NCI-H187 treated with DMSO at 0.1 percent for 48 hours (cell line): Measurements from ENCODE around the gene LRATD1.
A peak's percentile ranks its signal among the peaks of the same experiment; 100 is the strongest.

Experiments used
- DNase-seq: peaks from one replicate; lab custom pipeline; 2025; lab: John Stamatoyannopoulos, UW

LRATD1 gene

DNA sequence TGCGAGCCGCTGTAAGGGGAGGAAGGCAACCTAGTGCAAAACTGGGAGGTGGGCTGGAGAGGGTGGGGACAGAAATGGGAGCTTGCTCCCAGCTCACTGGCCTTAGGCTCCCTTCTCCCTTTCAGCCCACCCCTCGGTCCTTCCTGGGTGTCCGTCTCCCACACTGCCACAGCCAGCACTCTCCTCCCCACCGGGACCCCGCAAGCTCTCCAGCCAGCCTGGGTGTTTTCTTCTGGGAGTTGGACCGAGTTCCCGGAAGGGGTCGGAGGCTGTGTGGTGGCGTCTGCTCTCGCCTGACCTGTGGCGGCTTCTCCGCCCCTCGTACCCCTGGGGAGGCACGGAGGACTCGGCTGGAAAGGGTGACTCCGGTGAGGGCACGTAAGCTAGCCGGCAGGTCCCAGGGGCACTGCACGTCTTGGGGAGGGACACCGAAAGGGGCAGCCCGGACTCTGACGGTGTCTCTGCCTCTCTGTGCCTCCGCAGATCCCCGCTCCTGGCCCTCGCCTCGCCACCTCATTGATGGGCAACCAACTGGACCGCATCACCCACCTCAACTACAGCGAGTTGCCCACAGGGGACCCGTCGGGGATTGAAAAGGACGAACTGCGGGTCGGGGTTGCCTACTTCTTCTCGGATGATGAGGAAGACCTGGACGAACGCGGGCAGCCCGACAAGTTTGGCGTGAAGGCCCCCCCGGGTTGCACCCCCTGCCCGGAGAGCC lies 1.1 kb downstream of the LRATD1 start:
- DNase-seq, result no peak

DNA sequence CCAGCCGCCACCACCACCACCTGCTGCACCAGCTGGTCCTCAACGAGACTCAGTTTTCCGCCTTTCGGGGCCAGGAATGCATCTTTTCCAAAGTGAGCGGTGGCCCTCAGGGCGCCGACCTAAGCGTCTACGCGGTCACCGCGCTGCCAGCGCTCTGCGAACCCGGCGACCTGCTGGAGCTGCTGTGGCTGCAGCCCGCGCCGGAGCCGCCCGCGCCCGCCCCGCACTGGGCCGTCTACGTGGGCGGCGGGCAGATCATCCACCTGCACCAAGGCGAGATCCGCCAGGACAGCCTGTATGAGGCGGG lies 1.6 kb downstream of the LRATD1 start:
- DNase-seq, result no peak

DNA sequence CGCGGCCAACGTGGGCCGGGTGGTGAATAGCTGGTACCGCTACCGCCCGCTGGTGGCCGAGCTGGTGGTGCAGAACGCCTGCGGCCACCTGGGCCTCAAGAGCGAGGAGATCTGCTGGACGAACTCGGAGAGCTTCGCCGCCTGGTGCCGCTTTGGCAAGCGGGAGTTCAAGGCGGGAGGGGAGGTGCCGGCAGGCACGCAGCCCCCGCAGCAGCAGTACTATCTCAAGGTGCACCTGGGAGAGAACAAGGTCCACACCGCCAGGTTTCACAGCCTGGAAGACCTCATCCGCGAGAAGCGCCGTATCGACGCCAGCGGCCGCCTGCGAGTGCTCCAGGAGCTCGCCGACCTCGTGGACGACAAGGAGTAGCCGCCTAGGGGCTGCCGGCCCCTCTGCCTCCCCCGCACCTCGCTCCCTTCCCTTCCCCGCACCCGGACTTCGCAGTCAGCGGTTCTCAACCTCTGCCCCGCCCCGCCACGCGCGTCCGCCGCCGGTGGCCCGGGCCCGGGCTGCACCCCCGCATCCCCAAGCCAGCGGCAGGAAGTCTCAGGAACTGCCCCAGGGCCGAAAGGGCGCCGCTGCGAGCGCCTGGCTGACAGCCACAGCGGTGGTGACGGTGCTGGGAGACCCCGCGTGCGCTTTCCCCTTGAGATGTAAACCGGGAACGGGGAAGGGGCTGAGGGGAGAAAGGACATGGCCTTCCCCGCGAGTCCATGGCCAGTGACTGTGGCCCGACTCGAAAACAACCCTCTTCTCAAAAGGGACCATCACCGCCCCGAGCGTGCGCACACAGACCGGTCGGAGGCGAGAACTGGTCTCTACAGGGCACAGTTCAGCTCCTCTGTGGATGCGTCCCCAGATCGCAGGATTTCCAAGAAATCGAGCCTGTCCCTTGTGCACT lies 2.2 kb downstream of the LRATD1 start:
- DNase-seq, result peak; percentile 64

DNA sequence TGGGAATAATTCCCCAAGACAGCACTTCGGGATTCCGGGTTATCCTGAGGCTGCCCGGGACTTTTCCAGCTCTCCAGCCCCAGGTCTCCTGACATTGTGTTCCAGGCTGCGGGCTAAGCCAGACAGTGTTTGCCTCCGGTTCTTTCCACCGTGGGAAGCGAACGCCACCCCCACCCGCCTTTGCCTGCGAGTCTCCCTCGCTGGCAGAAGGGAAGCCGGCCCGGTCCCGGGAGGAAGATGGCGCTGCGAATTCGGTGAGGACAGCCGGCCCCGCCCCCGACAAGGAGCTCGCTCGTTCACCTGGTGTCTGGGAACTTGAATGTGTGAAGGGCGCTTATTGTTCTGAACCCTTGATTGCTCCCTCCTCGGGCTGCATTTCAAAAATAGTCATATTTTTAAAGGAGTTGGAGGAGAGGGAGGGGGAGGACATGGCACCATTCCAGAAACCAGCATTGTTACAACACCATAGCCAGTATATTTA lies 2.9 kb downstream of the LRATD1 start:
- peak; percentile 86 for DNase-seq

DNA sequence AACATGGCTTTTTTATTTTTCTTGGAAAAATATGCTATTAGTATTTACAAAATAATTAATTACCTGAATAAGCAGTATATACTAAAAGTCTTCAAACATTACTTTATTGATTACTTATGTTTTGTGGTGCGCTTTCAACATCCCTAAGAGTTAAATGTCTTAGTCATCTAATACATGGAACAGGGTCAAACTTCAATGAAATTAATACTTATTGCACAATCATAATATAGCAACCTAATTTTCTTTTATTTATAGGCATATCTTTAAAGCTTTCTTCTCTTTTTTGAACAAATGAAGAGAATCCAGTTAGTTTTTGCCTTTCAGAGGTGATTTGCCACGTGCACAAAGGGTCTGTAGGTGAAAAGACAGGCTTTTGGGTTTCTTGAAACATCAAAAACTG lies 6.0 kb downstream of the LRATD1 start:
- DNase-seq, result no peak

DNA sequence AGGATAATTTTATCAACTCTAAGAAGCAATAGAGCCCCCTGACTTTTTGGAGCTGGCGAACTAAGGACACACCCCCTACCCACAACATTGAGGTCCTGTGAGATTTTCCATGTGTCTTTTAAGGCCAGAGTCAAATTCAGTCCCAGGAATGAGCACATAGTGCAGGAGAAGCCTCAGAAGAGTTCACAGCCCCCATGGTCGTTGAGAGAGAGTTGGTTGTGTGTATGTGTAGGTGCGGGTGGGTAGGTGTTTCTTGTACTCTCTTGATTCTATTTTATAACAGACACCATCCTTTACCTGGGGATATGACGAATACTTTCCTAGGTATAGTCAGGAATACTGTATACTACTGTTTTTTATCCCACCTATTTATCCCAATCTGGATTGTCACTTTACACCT lies 8.6 kb downstream of the LRATD1 start:
- no peak for DNase-seq

DNA sequence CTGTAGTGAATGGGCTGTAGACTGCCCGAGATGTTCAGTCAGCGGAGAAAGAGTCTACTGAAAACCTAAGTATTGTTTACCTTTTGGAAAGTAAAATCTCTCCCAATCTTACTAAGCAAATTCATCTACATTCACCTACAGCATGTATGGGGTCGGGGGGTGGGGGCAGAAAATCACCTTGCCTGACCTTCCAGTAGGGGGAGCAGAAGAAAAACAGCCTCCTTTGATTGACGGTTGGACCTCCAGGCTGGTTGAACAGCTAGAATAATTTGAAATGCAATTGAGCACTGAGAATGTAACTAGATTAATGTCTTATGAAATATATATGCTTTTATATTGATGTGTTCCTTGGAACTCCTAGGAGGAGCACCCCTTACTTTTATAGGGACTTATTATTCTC lies 10.0 kb downstream of the LRATD1 start:
- DNase-seq, result no peak

DNA sequence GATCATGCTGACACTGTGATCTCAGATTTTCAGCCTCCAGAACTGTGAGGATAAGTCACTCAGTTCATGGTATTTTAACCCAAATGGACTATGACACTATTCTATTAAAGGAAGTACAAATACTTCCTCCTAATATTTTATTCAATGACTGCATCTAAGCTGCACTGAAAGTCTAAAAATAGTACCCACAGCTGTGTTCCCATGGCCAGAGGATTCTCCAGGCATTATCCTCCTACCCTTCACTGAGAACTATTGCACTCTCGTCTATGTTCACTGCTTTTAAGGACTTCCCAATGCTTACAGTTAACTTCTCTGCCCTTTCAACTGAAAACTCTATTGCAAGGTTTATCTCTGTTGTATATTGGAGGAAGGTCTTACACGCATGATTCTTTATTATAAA lies 15.2 kb downstream of the LRATD1 start:
- DNase-seq, result no peak

DNA sequence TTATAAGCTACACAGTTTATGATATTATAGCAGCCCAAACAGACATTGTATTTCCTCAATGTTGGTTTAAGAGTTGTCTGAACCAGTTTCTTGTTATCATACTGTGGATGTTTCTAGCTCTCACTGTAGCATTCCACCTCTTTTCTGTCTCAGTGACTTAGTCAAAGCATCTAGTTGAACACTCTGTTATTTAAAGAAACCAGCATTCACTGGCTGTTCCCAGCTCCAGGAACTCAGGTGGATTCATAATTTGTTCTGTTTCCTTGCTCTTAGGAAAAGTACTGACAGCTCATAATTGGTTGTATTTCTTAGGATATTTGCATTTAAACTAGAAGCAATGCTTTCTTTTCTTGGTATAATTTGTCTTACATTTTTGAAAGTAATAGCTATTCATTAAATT lies 17.5 kb downstream of the LRATD1 start:
- no peak for DNase-seq

DNA sequence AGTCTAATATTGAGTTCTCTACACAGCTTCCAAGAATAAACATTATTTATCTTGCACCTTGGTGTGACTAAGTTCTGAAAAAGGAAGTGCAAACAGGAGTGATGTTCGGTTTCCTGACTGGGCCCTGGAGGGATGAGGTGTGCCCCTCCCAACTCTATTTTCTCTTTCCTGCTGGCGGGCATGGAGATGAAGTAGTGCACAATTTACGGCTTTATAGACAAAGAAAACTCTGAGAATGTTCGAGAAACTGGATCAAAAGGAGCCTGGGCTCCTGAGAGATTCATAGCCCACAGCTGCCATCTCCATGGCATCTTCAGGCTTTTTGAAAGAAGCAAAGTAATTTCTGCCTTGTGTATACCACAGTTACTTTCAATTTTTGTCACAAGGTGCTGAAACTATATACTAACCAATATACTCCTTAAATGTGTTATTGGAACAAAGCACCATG lies 22.3 kb downstream of the LRATD1 start:
- DNase-seq, result no peak

DNA sequence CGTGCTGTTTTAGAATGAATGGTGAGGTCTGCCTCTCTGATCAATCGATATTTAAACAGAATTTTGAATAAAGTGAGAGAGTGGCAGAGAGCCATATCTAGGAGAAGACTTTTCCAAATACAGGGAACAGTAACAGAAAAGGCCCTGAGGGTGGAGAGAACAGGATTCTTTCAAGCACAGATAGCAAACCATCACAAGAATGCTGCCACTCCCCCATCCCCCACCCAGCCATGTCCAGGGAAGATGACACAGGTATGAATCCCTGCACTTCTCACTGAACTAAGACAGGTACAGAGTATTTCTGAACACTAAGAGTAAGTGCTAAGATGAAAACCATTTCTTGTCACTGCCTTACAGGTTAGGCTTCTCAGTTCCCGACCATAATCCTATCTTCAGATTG lies 23.6 kb downstream of the LRATD1 start:
- DNase-seq, result no peak

DNA sequence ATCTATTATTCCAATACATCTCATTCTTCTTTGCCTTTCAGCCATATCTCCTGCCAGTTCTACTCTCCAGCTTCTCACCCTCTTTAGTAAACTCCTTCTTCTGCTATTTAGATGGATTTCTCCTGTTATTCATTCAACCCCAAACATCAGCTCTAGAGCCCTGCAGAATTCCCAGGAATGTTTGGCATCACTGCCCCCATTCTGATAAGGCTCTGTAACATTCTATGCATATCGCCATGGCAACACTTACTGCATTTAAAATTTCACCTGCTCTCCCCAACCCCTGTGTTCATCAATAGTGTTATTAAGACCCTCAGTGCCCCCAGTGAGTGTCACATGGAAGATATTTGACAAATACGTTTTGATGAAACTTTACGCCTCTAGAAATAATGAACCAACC lies 28.6 kb downstream of the LRATD1 start:
- DNase-seq, result no peak

DNA sequence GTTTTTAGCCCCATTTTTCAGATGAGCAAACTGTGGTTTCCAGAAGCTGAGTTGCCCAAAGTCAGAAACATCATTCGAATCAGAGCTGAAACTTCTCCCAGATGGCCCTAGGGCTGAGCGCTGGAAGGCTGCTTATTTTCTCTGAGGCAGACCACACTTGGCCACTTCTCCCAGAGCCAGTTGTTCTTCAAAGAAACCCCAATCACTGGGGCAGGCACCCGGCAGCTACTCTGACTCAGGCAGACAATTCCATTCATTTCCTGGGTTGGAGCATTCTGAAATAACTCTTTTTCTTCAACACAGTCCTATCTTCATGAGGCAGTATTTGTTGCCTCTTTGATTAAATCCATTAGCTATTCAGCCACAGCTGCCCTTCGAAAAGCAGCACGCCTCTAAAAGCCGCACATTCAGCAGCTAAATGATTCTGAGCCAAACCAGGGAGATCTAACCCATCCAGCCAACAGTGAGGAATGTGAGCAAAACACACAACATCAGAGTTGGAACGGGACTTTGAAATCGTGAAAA lies 40.9 kb downstream of the LRATD1 start:
- DNase-seq, result no peak

DNA sequence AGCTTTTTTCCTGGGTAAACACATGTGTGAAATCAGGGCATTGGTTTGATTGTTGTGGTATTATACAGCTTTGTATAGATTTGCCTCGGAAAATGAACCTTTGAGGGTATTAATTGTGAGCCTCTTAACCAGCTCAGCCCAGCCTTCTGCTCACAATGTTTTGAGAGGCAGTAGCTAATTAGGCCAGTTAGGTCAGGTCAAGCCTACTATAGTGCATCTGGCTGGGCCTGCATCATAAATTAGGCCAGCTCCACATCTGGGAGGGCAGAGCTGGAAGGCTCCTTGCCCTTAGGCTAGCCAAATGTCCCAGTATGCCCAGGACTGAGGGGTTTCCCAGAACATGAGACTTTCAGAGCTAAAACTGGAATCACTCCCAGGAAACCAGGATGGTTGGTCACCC lies 43.0 kb downstream of the LRATD1 start:
- DNase-seq, result no peak

DNA sequence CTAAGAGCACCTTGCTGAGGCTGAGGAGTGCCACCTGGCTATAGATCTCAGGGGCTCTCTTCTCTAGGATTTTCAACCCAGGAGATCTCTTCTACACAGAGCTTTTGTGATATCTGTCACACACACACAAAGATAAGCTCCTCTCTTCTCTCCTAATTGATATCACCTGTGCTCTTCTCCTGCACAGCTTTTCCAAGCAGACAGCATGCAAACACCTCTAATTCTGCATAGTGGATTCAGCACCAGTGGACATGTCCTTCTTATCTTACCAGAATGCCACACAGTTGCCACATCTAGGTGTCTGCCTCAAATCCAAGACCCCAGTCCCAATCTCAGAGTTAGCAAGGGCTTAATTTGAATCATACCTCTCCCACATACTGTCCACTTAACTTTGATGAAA lies 43.9 kb downstream of the LRATD1 start:
- DNase-seq, result no peak

DNA sequence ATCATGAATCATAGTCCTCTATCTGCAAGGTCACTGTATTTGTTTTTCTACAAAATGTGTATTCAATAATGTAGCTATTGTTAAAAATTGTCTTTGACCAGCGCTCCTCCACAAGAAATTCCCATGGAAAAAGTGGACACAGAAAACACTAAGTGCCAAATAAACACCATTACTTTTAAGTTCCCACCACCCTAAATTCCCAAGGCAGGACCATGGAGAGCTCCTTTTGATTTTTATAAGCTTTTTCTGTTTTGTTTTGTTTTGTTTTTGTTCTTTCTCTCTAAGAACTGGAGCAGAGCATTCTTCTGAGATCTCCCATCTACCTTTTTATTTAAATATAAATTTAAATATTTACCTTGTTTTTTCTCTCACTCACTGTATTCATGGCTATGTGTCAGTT lies 44.5 kb downstream of the LRATD1 start:
- DNase-seq, result no peak

DNA sequence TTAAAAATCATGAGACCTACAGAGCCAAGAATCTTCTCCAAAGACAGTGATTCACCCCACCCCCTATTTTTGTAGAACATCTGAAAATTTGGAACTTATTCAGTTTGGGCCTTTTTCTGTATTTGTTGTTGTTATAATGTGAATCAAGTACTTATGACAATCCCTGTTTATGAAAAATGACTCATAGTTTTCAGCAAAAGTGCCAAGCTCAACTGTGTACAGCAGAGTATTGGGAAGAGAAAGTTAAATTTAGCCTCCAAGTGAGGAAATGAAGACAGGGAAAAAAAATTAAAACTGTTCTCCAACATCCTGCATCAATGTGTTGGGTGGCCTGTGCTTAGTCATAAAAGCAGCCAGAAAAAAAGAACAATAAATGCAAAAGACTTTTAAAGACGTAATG lies 46.2 kb downstream of the LRATD1 start:
- no peak for DNase-seq

DNA sequence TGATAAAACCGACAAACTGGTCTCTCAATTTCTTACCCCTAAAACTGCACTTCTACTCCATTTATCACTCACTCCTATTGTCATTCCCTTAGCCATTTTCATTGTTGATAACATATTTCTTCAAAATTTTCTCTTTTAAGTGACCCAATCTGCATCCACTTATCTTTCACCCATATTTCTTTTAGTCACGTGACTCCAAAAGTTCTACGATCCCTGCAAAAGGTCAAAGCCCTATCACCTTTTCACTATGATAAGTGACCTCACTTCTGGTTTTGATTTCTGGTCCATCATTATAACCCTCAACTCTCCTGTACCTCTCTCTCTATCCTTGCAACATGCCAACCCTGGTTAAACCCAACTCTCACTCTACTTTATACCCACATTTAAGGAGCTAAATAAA lies 49.1 kb downstream of the LRATD1 start:
- no peak for DNase-seq
